Smooth muscle cell (in vitro differentiated cells): ENCODE data around the gene SMIM31. TPM values are rescaled to one million over a fixed set of nuclear protein-coding genes. Genes with fewer than 3 reads are reported as not detected.

Experiments
- DNase-seq: peaks from one replicate; lab custom pipeline; 2025; ENCODE audit not compliant: unreplicated experiment; lab: John Stamatoyannopoulos, UW
- H2AFZ ChIP-seq: fragments of 200-600 bp; sonication (generic); 2 replicates; pipeline ENCODE4 v1.6.0; 2016; ENCODE audit warnings: antibody characterized with exemption, low read depth, mild to moderate bottlenecking
- H3F3A ChIP-seq: fragments of 200-600 bp; sonication (generic); 2 replicates; pipeline ENCODE4 v1.6.0; 2017; ENCODE audit warnings: antibody characterized with exemption, low read depth
- H3K27ac ChIP-seq: fragments of 200-600 bp; sonication (generic); 2 replicates; pipeline ENCODE4 v1.5.1; 2016; ENCODE audit warnings: low read depth, mild to moderate bottlenecking
- H3K27me3 ChIP-seq: fragments of 200-600 bp; sonication (generic); 2 replicates; pipeline ENCODE4 v1.6.1; 2016; ENCODE audit warnings: low read depth, mild to moderate bottlenecking
- H3K36me3 ChIP-seq: fragments of 200-600 bp; sonication (generic); 2 replicates; pipeline ENCODE4 v1.5.1; 2016; ENCODE audit warnings: low read depth
- H3K4me1 ChIP-seq: fragments of 200-600 bp; sonication (generic); 2 replicates; pipeline ENCODE4 v1.5.1; 2016; ENCODE audit warnings: low read depth
- H3K4me2 ChIP-seq: fragments of 200-600 bp; sonication (generic); 2 replicates; pipeline ENCODE4 v1.6.0; 2016; ENCODE audit warnings: mild to moderate bottlenecking
- H3K4me3 ChIP-seq: fragments of 200-600 bp; sonication (generic); 2 replicates; pipeline ENCODE4 v1.5.1; 2016; ENCODE audit warnings: mild to moderate bottlenecking
- H3K79me2 ChIP-seq: fragments of 200-600 bp; sonication (generic); 2 replicates; pipeline ENCODE4 v1.6.0; 2016; ENCODE audit warnings: low read depth, mild to moderate bottlenecking
- H3K9ac ChIP-seq: fragments of 200-600 bp; sonication (generic); 2 replicates; pipeline ENCODE4 v1.6.0; 2016; ENCODE audit warnings: low read depth
- H3K9me3 ChIP-seq: fragments of 200-600 bp; sonication (generic); replicated peaks from 2 replicates; pipeline ENCODE4 v1.5.1; 2016; ENCODE audit warnings: low read depth
- H4K20me1 ChIP-seq: fragments of 200-600 bp; sonication (generic); 2 replicates; pipeline ENCODE4 v1.6.0; 2016; ENCODE audit warnings: low read depth
- whole genome bisulfite sequencing: methylation state at CpG from one replicate; pipeline ENCODE4 v1.1.7; 2016; ENCODE audit warnings: low lambda C conversion rate; 5-methylcytosine and 5-hydroxymethylcytosine counted together
- polyA plus RNA-seq: library from polyadenylated mRNA; unstranded; fragments of >200 nt; fragmentation: Nextera tagmentation; extraction: Ambion mirVana; gene quantifications from 2 replicates; pipeline ENCODE4 v1.2.1, GENCODE V29; 2016
- total RNA-seq: library from RNA; depleted of rRNA; stranded (reverse); fragments of >200 nt; gene quantifications from 2 replicates; pipeline ENCODE4 v1.2.3, GENCODE V29; 2014
- TF ChIP-seq, protein P1 (sequence below): fragments of 200-600 bp; sonication (generic); IDR thresholded peaks from 2 replicates; pipeline ENCODE4 v1.5.1; 2017; ENCODE audit warnings: borderline replicate concordance, mild to moderate bottlenecking, antibody characterized with exemption; ENCODE audit not compliant: insufficient read depth, poor library complexity, severe bottlenecking

Gene SMIM31
- not detected in 2 replicates for total RNA-seq
- polyA plus RNA-seq: not detected in 2 replicates

GRCh38 chr4:164753873-164754488 lies at the start of gene SMIM31:
TSS of gene SMIM31 (plus strand) at chr4:164754131. CDS start at chr4:164770444, 16,313 bp downstream.
- H3K36me3 ChIP-seq: no peaks in the 10 kb centered on the region

DNA sequence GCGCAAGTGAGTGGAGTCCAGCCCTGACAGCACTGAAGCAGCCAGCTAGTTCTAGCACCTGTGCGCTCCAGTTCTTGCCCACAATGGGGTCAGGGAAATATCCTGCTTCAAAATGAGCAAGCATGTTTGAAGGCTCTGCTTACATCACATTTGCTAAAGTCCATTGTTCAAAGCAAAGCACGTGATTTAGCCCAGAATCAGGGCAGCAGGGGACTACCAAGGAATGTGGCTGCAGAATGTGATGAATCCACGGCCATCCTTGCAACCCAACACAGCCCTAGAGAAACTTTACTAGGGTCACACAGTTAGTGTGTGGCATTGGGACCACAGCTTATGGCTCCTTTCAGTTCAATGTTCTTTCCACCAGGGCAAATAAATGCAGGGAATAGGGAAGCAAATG lies 47.3 kb upstream of the SMIM31 start:
- H3F3A ChIP-seq: no peaks in the 10 kb centered on the region
- 69% methylated on average over 4 of the region's 4 CpGs for WGBS

More at GRCh38 chr4:164753873-164754488, at the start of gene SMIM31:
- Histone ChIP-seq H3K79me2 (no peaks in the 10 kb centered on the region), H3F3A (no peaks in the 10 kb centered on the region), H3K9ac (no peak within 1 kb of the TSS), H3K27me3 (no peaks in the 10 kb centered on the region), H3K4me3 (no peak within 1 kb of the TSS), H3K9me3 (no peaks in the 10 kb centered on the region), H4K20me1 (no peaks in the 10 kb centered on the region), H3K27ac (no peak within 1 kb of the TSS), H2AFZ (no peak within 1 kb of the TSS), H3K4me1 (no peaks in the 10 kb centered on the region), H3K4me2 (no peak within 1 kb of the TSS)
- TF ChIP-seq, protein P1, sequence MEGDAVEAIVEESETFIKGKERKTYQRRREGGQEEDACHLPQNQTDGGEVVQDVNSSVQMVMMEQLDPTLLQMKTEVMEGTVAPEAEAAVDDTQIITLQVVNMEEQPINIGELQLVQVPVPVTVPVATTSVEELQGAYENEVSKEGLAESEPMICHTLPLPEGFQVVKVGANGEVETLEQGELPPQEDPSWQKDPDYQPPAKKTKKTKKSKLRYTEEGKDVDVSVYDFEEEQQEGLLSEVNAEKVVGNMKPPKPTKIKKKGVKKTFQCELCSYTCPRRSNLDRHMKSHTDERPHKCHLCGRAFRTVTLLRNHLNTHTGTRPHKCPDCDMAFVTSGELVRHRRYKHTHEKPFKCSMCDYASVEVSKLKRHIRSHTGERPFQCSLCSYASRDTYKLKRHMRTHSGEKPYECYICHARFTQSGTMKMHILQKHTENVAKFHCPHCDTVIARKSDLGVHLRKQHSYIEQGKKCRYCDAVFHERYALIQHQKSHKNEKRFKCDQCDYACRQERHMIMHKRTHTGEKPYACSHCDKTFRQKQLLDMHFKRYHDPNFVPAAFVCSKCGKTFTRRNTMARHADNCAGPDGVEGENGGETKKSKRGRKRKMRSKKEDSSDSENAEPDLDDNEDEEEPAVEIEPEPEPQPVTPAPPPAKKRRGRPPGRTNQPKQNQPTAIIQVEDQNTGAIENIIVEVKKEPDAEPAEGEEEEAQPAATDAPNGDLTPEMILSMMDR: no peak
- DNase-seq: no peak
- WGBS: 89% methylated on average over 7 of the region's 7 CpGs

DNA sequence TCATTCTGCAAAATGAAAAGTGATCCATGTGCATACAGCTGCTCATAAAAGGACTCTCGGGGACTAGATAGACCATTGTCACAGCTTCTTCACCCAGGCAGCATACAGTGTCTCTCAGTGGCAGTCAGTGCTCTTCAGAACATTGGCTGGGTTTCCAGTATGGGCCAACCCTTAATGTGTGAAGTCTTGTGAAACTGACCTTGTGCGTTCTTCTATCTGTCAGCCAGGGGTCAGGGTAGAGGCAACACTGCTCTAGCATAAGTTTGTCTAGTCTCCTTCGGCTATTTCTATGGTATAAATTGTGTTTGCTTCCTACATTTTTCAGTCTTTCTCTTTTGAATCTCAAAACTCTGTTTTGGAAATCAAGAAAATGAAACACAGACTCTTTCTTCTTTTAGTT lies 37.0 kb upstream of the SMIM31 start:
- 80% methylated on average over 3 of the region's 3 CpGs for WGBS
- TF ChIP-seq, protein P1: no peak
- Histone ChIP-seq H3K9me3 (no peaks in the 10 kb centered on the region), H3F3A (no peaks in the 10 kb centered on the region), H3K79me2 (no peaks in the 10 kb centered on the region), H4K20me1 (no peaks in the 10 kb centered on the region), H3K9ac (no peak overlapping the region), H3K4me3 (no peak overlapping the region), H3K27ac (no peak overlapping the region), H3K36me3 (no peaks in the 10 kb centered on the region), H3K4me1 (no peaks in the 10 kb centered on the region), H2AFZ (no peak overlapping the region), H3K27me3 (no peaks in the 10 kb centered on the region), H3K4me2 (no peak overlapping the region)
- no peak for DNase-seq

More for the DNA sequence above, 47.3 kb upstream of the SMIM31 start:
- H3K27me3 ChIP-seq: no peaks in the 10 kb centered on the region
- no peak overlapping the region for H3K9ac ChIP-seq
- peaks cover 4% of the 10 kb centered on the region for H3K4me1 ChIP-seq
- no peaks in the 10 kb centered on the region for H3K79me2 ChIP-seq
- no peak overlapping the region for H3K4me3 ChIP-seq
- H3K9me3 ChIP-seq: no peaks in the 10 kb centered on the region
- TF ChIP-seq, protein P1: no peak
- H3K36me3 ChIP-seq: no peaks in the 10 kb centered on the region
- no peaks in the 10 kb centered on the region for H4K20me1 ChIP-seq
- H2AFZ ChIP-seq: no peak overlapping the region
- no peak overlapping the region for H3K4me2 ChIP-seq
- DNase-seq: no peak
- no peak overlapping the region for H3K27ac ChIP-seq

- H3K79me2 ChIP-seq: no peaks in the 10 kb centered on the region
- H3K36me3 ChIP-seq: no peaks in the 10 kb centered on the region
- no peaks in the 10 kb centered on the region for H4K20me1 ChIP-seq
- no peak overlapping the region for H2AFZ ChIP-seq
- H3K4me3 ChIP-seq: no peak overlapping the region
- TF ChIP-seq, protein P1: no peak
- no peaks in the 10 kb centered on the region for H3F3A ChIP-seq
- no peak overlapping the region for H3K9ac ChIP-seq
- H3K4me1 ChIP-seq: no peaks in the 10 kb centered on the region
- H3K27ac ChIP-seq: no peak overlapping the region
- no peaks in the 10 kb centered on the region for H3K9me3 ChIP-seq
- WGBS: 91% methylated on average over 2 of the region's 2 CpGs
- H3K27me3 ChIP-seq: no peaks in the 10 kb centered on the region
- no peak for DNase-seq
- no peak overlapping the region for H3K4me2 ChIP-seq
Observed at GRCh38 chr4:164718827-164719226, 35.1 kb upstream of the SMIM31 start.
